ENCODE results near the gene CDH23. TPM values are rescaled to one million over a fixed set of nuclear protein-coding genes. Genes with fewer than 3 reads are reported as not detected.

The CDH23 gene
- total RNA-seq, 1 experiment from 2014 or later = 0.34 TPM

DNA sequence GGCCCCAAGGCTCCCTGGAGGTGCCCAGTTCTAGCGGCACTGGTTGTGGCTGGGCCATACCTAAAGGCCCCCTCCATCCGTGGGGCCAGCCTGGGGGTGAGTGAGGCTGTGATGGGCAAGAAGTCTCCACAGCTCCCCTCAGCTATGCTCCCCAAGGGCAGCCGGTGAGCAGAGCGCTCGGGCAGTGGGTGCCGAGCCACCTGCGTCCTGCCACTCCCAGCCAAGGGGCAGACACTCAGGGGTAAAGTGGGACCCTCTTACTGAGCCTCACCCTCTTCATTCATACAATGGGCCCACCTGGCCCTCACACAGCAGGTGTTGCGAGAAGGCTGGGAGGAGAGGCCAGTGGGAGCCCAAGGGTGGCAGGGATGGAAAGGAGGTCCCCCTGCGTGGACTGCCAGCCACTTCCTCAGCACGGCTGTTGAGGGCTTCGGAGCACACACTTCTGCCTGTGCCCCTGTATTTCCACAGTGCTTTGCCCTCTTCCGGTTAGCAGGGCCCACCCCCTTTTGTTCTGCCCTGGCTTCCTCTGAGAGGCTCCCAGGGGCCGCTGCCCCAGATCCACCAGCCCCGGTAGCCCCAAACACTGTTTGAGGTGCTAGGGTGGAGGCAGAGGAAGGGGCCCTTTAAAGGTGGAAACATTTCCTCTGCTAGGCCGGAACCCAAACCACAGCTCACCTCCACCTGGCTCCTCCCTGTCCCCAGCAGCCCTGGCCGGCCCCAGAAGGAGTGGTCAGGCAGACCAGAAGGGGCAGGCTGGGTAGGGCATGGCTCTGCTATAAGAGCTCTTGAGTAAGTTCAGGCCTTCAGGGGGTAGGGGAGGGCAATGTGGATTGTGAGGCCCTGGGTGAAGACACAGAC, 339.2 kb downstream of the CDH23 start:
- ChIA-PET POLR2A (no interaction called here), CTCF (no interaction called here)

DNA sequence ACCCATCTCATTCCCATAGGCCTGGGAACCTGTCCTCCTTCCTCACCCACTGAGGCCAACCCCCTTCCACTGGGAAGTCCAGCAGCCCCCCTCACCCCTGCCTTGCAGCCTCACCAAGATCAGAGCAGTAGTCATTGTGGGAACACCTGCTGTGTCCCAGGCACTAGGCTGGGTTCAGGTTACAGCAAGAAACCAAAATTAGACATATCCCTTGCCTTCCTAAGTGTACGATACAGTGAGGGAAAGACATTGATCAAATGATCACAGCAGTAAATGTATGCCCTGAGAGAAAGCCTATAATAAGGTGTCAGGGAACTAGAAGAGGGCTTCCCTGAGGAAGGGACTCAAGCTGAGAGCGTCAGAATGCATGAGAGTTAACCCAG, 339.8 kb downstream of the CDH23 start:
- DNase-seq = no peak
- H3K27me3 ChIP-seq (replicated peaks; ENCODE audit: control insufficient read depth, insufficient read depth, low read length) = no peaks in the 10 kb centered on the region
- intact Hi-C loops (cut with micrococcal nuclease; ENCODE audit: unreplicated experiment) = no loop called here
- no peak overlapping the region for H3K4me3 Mint-ChIP-seq (ENCODE audit: unreplicated experiment)
- CTCF ChIA-PET = no interaction called here
- H3K27me3 Mint-ChIP-seq (ENCODE audit: insufficient read depth, unreplicated experiment) = no peaks in the 10 kb centered on the region
- H3K36me3 ChIP-seq (ENCODE audit: control insufficient read depth, insufficient read depth, low read length) = no peaks in the 10 kb centered on the region
- H3K9me3 ChIP-seq = no peaks in the 10 kb centered on the region
- POLR2A ChIA-PET = interaction anchor here (0.6 kb wide), 1 partner anchor 27 kb away, joined by 3 read pairs; no protein-coding TSS in a partner anchor
- no TSS peak for BruUV-seq (replicated peaks)
- H3K9me3 Mint-ChIP-seq (ENCODE audit: unreplicated experiment) = no peaks in the 10 kb centered on the region
- no peaks in the 10 kb centered on the region for H3K4me1 Mint-ChIP-seq (ENCODE audit: low read depth, unreplicated experiment)
- no peaks in the 10 kb centered on the region for H3K36me3 Mint-ChIP-seq (ENCODE audit: insufficient read depth, unreplicated experiment)
- H3K4me1 ChIP-seq = peaks cover 7% of the 10 kb centered on the region
- TF ChIP-seq, protein P1, sequence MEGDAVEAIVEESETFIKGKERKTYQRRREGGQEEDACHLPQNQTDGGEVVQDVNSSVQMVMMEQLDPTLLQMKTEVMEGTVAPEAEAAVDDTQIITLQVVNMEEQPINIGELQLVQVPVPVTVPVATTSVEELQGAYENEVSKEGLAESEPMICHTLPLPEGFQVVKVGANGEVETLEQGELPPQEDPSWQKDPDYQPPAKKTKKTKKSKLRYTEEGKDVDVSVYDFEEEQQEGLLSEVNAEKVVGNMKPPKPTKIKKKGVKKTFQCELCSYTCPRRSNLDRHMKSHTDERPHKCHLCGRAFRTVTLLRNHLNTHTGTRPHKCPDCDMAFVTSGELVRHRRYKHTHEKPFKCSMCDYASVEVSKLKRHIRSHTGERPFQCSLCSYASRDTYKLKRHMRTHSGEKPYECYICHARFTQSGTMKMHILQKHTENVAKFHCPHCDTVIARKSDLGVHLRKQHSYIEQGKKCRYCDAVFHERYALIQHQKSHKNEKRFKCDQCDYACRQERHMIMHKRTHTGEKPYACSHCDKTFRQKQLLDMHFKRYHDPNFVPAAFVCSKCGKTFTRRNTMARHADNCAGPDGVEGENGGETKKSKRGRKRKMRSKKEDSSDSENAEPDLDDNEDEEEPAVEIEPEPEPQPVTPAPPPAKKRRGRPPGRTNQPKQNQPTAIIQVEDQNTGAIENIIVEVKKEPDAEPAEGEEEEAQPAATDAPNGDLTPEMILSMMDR (IDR thresholded peaks at IDR 0.05; ENCODE audit: insufficient read depth in 1 of 2, low read depth in 1 of 2, low read length in 1 of 2, severe bottlenecking in 1 of 2, unreplicated experiment in 1 of 2) = no peak
- H3K27ac Mint-ChIP-seq (ENCODE audit: unreplicated experiment) = no peak overlapping the region
- H3K4me3 ChIP-seq (ENCODE audit: low read depth, low read length) = no peak overlapping the region

More for the DNA sequence above, 339.2 kb downstream of the CDH23 start:
- Mint-ChIP-seq H3K4me1 (ENCODE audit: low read depth, unreplicated experiment) (no peaks in the 10 kb centered on the region), H3K36me3 (ENCODE audit: insufficient read depth, unreplicated experiment) (no peaks in the 10 kb centered on the region), H3K9me3 (ENCODE audit: unreplicated experiment) (no peaks in the 10 kb centered on the region), H3K4me3 (ENCODE audit: unreplicated experiment) (no peak overlapping the region), H3K27ac (ENCODE audit: unreplicated experiment) (no peak overlapping the region), H3K27me3 (ENCODE audit: insufficient read depth, unreplicated experiment) (no peaks in the 10 kb centered on the region)
- Histone ChIP-seq H3K9me3 (no peaks in the 10 kb centered on the region), H3K4me3 (ENCODE audit: low read depth, low read length) (no peak overlapping the region), H3K27me3 (replicated peaks; ENCODE audit: control insufficient read depth, insufficient read depth, low read length) (no peaks in the 10 kb centered on the region), H3K4me1 (peaks cover 7% of the 10 kb centered on the region), H3K36me3 (ENCODE audit: control insufficient read depth, insufficient read depth, low read length) (no peaks in the 10 kb centered on the region)
- TF ChIP-seq, protein P1 (IDR thresholded peaks at IDR 0.05; ENCODE audit: insufficient read depth in 1 of 2, low read depth in 1 of 2, low read length in 1 of 2, severe bottlenecking in 1 of 2, unreplicated experiment in 1 of 2) = no peak
- no TSS peak for BruUV-seq (replicated peaks)
- DNase-seq = no peak
- intact Hi-C loops (cut with micrococcal nuclease; ENCODE audit: unreplicated experiment) = no loop called here

DNA sequence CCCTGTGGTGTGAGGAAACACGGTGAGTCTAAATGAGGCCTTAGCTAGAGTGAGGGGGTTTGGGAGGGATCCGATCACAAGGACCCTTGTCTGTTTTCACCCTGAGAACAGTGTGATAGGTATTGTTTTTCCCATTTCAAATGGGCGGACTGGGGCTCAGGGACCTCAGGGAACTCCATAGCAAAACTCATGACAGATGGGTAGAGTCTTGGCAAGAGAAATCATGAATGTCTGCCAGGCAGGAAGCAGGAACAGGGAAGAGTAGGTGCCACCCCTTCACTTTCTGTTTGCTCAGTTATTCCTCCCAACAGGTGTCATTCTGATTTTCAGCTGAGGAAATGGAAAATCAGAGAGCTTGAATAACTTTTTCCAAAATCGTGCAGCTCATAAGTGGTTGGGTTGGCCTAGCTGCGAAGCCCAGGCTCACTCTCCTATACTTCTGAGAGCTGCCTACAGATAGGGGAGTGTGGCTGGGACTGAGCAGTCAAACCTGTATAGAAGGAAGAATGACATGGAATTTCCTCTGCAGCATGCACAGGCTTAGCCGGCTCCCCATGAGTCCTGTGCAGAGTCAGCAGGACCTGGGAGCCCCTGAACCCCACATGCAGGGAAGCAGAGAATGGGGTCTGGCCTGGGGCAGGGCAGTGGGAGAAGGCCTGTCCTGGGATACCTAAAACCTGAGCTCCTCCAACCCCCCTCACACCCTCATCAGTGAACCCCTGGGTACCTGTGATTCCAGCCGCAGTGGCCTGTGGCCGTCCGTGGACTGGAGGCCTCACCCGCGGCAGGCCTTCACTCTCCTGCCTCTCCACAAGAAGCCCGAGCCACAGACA, 340.5 kb downstream of the CDH23 start:
- CTCF ChIA-PET = no interaction called here
- Mint-ChIP-seq H3K9me3 (ENCODE audit: unreplicated experiment) (no peaks in the 10 kb centered on the region), H3K27ac (ENCODE audit: unreplicated experiment) (no peak overlapping the region)

More for the DNA sequence above, 340.5 kb downstream of the CDH23 start:
- H3K4me1 Mint-ChIP-seq (ENCODE audit: low read depth, unreplicated experiment) = no peaks in the 10 kb centered on the region
- H3K4me3 Mint-ChIP-seq (ENCODE audit: unreplicated experiment) = no peak overlapping the region
- H3K36me3 Mint-ChIP-seq (ENCODE audit: insufficient read depth, unreplicated experiment) = no peaks in the 10 kb centered on the region
- H3K4me1 ChIP-seq = peaks cover 7% of the 10 kb centered on the region
- H3K9me3 ChIP-seq = no peaks in the 10 kb centered on the region
- intact Hi-C loops (cut with micrococcal nuclease; ENCODE audit: unreplicated experiment) = no loop called here
- no peak overlapping the region for H3K4me3 ChIP-seq (ENCODE audit: low read depth, low read length)
- POLR2A ChIA-PET = interaction anchor here (0.6 kb wide), 1 partner anchor 28 kb away, joined by 3 read pairs; no protein-coding TSS in a partner anchor
- no TSS peak for BruUV-seq (replicated peaks)
- H3K27me3 Mint-ChIP-seq (ENCODE audit: insufficient read depth, unreplicated experiment) = no peaks in the 10 kb centered on the region
- no peaks in the 10 kb centered on the region for H3K27me3 ChIP-seq (replicated peaks; ENCODE audit: control insufficient read depth, insufficient read depth, low read length)
- DNase-seq = no peak
- H3K36me3 ChIP-seq (ENCODE audit: control insufficient read depth, insufficient read depth, low read length) = no peaks in the 10 kb centered on the region
- TF ChIP-seq, protein P1 (IDR thresholded peaks at IDR 0.05; ENCODE audit: insufficient read depth in 1 of 2, low read depth in 1 of 2, low read length in 1 of 2, severe bottlenecking in 1 of 2, unreplicated experiment in 1 of 2) = no peak

All from Caco-2 (cell line).